WTC11 (cell line): Measurements from ENCODE around the gene MTREX.
A peak's percentile ranks its signal among the peaks of the same experiment; 100 is the strongest.

Source experiments
- ATF2 ChIP-seq: sonication (generic); formaldehyde crosslinking; IDR thresholded peaks from 2 replicates; pipeline ENCODE4 v1.8.1; 2022; ENCODE audit warnings: low read depth, missing genetic modification reagents, borderline replicate concordance
- ATF3 ChIP-seq: sonication (generic); formaldehyde crosslinking; conservative IDR thresholded peaks from 2 replicates; pipeline ENCODE4 v1.8.1; 2022; ENCODE audit warnings: mild to moderate bottlenecking, missing genetic modification reagents
- CTCF ChIP-seq: fragments of 200-600 bp; IDR thresholded peaks from 2 replicates; pipeline ENCODE4 v1.8.0; 2022; ENCODE audit warnings: antibody characterized with exemption
- ETV6 ChIP-seq: sonication (generic); formaldehyde crosslinking; IDR thresholded peaks from 2 replicates; pipeline ENCODE4 v1.8.1; 2022; ENCODE audit warnings: mild to moderate bottlenecking, missing genetic modification reagents
- STAT6 ChIP-seq: sonication (generic); formaldehyde crosslinking; conservative IDR thresholded peaks from 2 replicates; pipeline ENCODE4 v1.8.1; 2023; ENCODE audit warnings: mild to moderate bottlenecking, low read depth, missing genetic modification reagents, moderate library complexity
- ZNF121 ChIP-seq: sonication (generic); formaldehyde crosslinking; IDR thresholded peaks from 2 replicates; pipeline ENCODE4 v1.8.0; 2023; ENCODE audit warnings: missing genetic modification reagents
- ZNF232 ChIP-seq: sonication (generic); formaldehyde crosslinking; IDR thresholded peaks from 2 replicates; pipeline ENCODE4 v1.8.0; 2022; ENCODE audit warnings: mild to moderate bottlenecking, missing genetic modification reagents
- ZNF396 ChIP-seq: fragments of 250-450 bp; sonication (Bioruptor Pico); IDR thresholded peaks from 2 replicates; pipeline ENCODE4 v1.8.0; 2021; ENCODE audit warnings: mild to moderate bottlenecking, moderate library complexity, borderline replicate concordance
- ZSCAN18 ChIP-seq: fragments of 250-450 bp; sonication (Bioruptor Pico); IDR thresholded peaks from 2 replicates; pipeline ENCODE4 v2.1.2; 2022; ENCODE audit warnings: mild to moderate bottlenecking, moderate library complexity

GRCh38 chr5:55426455-55426854 lies 118.7 kb downstream of the MTREX start:
- TF ChIP-seq CTCF: no peak
- TF ChIP-seq ZNF232 (CRISPR knock-in tag): no peak
- no peak for TF ChIP-seq ATF2 (CRISPR knock-in tag)
- no peak for TF ChIP-seq ETV6 (CRISPR knock-in tag)
- TF ChIP-seq ZNF396 (CRISPR knock-in tag): no peak
- peak; percentile 65; the same call in 1 of the 2 replicates for TF ChIP-seq ZNF121 (CRISPR knock-in tag)
- no peak for TF ChIP-seq ZSCAN18
- no peak for TF ChIP-seq STAT6 (CRISPR knock-in tag)
- TF ChIP-seq ATF3 (CRISPR knock-in tag): no peak
